PFSK-1 (cell line): ENCODE results near the gene SH3BGRL2.

Source experiments
- POLR2AphosphoS5 ChIP-seq: IDR thresholded peaks from 2 replicates; pipeline ENCODE4 v1.6.1; 2012; ENCODE audit warnings: low read depth, mild to moderate bottlenecking, control low read depth, low read length, moderate library complexity
- TAF1 ChIP-seq: IDR thresholded peaks from 2 replicates; pipeline ENCODE4 v1.6.1; 2012; ENCODE audit warnings: low read length, control low read depth, borderline replicate concordance; ENCODE audit not compliant: insufficient read depth

DNA sequence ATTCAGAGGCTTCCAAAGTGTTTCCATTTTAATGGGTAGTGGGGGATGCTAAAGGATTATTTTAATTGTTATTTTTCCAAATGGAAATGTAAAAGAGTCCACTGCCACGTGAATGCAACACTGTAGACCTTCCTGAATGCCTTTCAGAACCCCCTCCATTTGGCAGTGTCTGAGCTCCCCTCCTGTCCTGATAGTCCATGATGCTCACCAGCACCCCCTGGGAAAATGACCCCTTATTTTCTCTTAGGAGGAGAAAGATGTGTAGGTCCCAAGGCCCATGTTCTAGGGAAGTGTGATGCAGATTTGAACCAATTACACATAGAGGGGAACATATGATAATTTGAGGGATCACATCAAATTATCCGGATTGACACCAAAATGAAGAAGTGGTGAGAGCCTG, 46.8 kb upstream of the SH3BGRL2 start:
- TF ChIP-seq POLR2AphosphoS5 (no peak), TAF1 (no peak)
